NCI-H2081 (cell line): ENCODE results near the gene GPR18.

Source experiments
- DNase-seq, 2 experiments: peaks; one replicate each; lab custom pipeline; 2025; lab: John Stamatoyannopoulos, UW

Gene GPR18, protein sequence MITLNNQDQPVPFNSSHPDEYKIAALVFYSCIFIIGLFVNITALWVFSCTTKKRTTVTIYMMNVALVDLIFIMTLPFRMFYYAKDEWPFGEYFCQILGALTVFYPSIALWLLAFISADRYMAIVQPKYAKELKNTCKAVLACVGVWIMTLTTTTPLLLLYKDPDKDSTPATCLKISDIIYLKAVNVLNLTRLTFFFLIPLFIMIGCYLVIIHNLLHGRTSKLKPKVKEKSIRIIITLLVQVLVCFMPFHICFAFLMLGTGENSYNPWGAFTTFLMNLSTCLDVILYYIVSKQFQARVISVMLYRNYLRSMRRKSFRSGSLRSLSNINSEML

GRCh38 chr13:99258210-99258860 lies at the start of gene GPR18:
TSS of gene GPR18 (minus strand) at chr13:99258379. CDS start at chr13:99255872, 2,507 bp downstream.
- DNase-seq: no peak

DNA sequence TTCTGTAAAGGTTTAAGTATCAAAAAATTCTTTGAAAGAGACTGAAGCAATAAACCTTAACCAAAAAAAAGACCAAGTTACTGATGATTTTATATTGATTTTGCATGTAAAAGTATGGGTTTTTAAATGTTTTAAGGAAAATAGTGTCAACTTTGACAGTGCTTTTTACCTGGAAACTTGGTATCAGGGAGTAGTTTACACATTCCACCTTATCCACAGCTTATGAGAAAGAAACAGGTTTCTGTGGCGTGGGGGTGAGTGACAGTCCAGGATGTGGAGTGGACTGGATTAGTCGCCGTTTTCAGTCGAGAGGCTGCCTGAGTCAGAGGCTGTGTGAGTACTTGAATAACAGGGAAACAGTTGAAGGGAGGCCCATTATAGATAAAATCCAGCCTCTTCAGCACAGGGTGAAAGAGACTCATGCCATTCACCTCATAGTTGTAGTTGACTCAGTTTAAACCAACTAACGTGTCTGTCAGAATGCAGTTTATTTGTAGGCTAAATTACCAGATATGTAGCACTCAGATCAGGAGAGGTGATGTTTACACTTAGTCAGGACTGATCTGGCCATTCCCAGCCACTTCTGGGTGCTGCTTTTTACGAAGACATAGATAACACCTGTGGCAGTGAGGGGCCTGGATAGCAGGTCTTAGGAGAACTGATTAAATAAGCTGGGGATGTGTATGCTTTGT lies 49.6 kb upstream of the GPR18 start:
- DNase-seq: no peak

DNA sequence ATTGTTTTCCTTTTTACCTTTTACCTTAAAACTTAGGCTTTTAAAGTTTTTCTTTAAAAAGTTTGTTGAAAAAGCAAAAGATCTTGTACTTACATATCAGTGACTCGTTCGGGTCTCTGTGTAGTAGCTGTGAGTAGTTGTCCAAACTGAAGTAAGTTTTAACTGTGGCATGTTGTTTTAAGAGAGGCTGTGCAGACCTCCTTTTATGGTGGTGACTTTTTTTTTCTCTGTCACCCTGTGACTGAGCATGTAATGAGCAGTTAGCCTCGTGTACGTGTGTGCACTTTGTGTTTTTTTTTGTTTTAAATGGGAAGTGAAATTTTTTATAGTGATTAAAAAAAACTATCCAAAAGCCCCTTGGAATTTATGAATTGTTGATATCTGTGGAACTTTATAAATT lies 49.1 kb upstream of the GPR18 start, which contains the start of gene GPR183:
Gene GPR183 (minus strand): TSS at position 153 of the 400 bp plus-strand sequence. CDS start 11,254 bp downstream, outside the sequence.
- DNase-seq: no peak

DNA sequence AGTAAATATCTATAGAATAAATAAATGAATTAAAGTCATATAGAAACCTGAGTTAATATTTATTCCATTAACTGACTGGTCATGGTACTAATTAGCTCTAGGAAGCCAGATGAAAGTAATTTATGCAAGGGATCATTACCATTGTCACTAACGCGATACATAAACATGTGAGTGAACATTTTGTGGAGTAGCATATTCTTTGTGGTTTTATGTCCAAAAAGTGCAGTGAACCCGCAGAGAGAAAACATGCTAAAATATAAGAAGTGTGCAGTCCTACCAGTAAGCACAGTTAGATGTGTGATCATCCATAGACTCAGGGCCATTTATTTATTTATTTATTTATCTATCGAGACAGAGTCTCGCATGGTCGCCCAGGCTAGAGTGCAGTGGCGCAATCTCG lies 47.4 kb upstream of the GPR18 start:
- no peak for DNase-seq

GRCh38 chr13:99305158-99305557 lies 47.0 kb upstream of the GPR18 start:
- DNase-seq: no peak

DNA sequence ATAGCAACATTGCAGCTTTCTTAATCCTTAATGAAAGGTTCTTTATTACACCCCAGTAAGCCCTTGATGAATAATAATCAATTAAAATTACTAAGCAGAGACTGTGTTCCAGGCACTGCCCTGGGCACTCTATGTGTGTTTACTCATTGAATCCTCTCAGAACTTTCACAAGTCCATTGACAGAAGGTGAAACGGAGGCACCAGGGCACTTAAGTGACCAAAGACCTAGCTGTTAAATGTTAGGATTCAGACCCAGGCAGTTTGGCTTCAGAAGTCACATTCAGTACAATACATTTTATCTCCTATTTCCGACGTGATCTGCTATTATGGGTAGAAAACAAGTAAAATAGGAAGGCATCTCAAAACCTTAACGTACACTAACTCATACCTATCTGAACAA lies 46.4 kb upstream of the GPR18 start:
- no peak for DNase-seq

GRCh38 chr13:99303863-99304521 lies 45.8 kb upstream of the GPR18 start:
- DNase-seq: no peak

- DNase-seq: no peak
These were observed 44.7 kb upstream of the GPR18 start for GRCh38 chr13:99302637-99303505.

DNA sequence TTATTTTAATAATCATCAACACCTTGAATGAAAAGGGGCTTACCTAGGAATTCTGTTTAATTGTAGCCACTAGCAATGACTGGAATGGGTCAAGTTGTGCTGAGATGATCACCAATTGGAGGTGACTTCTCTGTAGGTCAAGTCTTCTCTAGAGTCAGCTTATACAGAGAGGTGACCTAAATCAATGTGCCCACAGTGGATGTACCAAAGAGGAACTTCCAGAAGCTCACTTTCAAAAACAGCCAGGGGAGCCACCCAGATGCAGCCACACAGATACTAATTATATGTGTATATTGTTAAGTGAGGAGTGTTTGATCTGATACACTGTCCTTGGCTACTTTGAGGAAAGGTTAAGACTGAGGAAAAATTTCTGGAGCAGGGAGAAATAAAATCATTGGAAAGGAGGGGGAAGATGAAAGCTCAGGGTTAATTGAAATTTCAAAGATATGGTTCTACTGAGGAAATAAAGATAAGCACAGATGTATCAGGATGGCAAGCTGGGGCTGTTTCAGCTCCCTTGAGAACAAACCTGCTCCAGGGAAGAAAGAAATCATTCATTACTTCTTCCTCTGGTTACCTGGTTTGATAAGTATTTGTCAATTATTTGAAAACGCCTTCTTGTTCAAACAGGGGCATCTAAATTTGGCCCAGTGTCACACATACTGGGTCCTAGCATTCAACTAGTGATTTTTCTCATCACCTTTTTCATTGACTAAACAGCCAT lies 43.9 kb upstream of the GPR18 start:
- no peak for DNase-seq

DNA sequence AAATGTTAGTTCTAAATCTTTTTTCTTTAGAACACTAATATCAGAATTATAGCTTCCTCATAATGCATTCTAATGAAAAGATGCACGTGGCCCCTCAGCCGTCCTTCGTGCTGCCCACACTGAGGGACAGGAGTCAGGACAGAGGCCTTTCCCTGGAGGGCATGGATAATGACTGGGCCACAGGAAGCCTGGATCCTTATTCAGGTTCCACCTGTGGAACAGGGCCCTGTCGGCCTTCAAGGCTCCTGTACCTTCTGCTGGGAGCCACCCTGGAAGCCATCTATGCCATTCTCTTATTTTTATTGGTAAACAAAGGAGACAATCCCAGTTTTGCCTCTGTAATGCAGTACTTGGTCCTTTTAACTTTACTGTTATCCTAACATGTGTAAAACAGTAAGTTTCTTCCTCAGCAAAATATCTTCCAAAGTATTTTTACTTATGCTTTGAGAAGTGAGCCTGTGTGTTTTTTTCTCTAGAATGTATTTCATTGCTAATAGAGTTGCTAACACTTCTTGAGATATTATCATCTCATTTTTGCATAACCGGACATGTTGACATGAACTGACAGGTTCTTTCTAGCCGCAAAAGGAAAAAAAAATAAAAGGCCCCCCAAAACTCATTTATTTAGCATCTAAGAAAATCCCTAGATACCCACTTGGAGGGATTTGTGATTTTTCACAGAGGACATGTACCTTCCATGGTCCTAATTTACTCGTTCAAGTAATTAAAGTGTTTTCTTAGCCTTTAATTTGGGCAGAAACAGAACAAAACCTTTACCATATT lies 43.1 kb upstream of the GPR18 start:
- DNase-seq: no peak

GRCh38 chr13:99299920-99300341 lies 41.8 kb upstream of the GPR18 start:
- no peak for DNase-seq

DNA sequence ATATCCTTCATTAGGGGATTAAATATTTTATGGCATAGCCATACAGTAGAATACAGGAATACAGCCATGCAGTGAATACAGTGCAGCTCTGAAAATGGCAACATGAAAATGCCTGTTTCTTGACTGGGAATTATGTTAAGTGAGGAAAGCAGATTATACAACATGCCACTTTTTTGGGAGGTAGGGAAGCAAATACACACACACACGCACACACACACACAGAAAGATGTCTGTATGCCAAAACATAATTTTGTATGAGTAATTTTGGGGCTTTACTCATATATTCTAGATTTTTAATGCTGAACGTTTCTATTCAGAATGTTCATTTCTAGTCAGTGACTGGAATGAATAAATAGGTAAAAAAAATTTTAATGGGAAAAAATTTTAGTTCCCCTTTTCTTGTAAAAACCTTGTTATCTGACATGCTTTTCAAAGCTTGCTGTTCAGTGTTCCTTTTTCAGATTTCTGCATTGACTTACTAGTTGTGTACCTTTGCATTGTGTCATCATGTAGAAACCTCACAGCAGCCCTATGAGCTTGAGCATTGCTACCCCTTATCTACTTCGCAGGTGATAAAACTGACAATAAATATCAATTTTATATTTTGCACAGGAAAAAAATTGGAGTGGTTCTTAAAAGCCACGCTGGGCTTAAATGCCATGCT lies 41.2 kb upstream of the GPR18 start:
- no peak for DNase-seq

DNA sequence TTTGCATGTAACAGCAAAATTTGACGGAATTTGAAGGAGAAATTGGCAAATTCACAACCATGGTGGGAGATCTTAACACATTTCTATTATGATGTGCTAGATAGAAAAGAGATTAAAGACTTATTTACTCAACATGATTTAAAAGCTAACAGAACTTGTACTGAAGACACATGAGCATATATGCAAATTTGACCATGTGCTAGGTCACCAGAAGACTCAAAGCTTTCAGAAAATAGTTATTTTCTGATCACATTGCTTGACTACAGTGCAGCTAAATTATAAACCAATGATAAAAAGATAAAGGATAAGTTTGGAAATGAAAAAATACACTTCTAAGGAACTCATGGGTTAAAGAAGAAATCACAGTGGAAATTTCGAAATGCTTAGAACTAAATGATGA lies 39.9 kb upstream of the GPR18 start:
- no peak for DNase-seq

DNA sequence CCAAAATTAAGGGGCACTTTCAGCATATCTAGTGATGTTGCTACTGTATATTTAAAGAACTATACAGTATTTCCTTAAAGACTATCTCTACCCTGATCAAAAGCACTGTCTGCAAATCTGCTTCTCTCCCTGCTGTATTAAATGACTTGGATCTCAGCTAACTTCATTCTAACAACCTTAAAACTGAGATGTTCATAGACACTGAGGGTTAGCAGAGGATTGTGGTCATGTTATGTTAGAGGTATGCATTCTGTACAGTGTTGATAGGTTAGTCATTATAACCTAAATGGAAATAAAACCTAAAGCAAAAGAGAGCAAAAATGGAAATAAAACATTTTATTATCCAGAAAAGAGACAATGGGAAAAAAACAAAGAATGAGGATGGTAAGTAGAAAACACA lies 39.2 kb upstream of the GPR18 start:
- DNase-seq: no peak

DNA sequence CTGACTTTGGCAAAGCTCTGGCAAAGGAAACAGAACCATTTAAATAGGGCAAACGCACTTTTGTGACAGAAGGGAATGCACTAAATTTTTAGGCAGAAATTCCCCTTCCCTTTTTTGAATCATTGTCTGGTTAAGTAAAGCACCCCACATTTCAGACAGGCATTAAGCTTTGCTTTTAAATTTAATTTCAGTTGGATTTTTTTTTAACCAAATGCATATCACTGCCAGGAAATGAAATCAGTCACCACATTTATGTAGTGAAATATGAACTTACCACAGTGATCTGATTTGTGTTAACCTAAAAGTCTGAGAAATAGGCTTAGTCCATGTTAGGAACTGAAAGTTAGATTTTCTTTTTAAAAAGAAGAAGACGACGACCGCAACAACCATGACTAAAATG lies 38.2 kb upstream of the GPR18 start:
- no peak for DNase-seq

- DNase-seq: no peak
These were observed 37.5 kb upstream of the GPR18 start for GRCh38 chr13:99295488-99296252.

GRCh38 chr13:99294958-99295357 lies 36.8 kb upstream of the GPR18 start:
- no peak for DNase-seq

DNA sequence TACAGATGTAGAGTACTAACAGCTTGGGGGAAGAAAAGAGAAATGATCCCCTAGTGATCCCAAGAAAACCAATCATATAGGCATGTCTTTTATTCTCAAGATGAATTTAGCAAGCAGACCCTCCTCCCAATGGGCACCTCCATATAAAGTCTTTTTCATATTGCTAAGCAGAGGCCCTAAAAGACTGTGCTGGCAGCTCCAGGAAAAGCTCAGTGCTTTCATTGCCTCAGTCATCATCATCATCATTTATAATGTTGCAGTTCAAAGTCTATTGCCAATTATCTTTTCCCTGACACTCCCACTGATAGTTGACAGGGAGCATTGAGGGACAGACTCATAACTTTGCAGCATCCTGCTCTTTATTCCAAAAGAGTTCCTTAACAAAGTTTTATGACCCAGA lies 36.0 kb upstream of the GPR18 start:
- DNase-seq: no peak

- no peak for DNase-seq
These were observed 35.0 kb upstream of the GPR18 start for GRCh38 chr13:99293178-99293577.
